ENCODE measurements around the gene PPY. TPM values are rescaled to one million over a fixed set of nuclear protein-coding genes. Genes with fewer than 3 reads are reported as not detected.

Gene PPY, protein sequence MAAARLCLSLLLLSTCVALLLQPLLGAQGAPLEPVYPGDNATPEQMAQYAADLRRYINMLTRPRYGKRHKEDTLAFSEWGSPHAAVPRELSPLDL
- not detected for total RNA-seq (ENCODE audit: unreplicated experiment)
- long read RNA-seq, result 0 reads

DNA sequence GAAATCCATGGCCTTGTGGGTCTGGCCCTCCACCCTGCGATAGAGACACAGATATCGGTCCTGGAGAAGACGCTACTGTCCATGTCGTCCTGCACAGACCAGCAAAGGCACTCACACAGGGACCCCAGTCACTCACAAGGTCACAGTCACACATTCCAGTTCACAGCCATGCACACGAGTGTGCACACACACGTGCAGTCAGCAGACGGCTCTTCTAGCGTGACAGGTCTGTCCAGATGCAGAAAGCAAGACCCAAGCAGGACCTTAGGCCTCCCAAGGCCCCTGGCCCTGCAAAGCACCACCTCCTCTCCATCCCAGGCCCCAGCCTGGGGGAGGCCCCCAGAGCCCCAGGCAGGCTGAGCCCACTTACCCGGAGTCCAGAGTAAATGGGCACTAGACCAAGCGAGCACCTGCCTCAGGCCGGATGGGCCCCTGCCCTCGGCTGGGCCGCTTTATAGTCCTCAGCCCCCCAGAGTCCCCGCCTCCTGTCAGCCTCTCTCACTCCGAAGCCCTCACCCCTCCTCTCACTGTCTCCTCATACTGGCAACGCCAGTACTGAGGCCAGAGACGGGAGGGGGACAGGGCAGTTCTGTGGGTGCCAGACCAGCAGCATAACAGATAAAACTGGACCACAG lies at the start of gene PPY:
Gene PPY (minus strand): TSS at position 426 of the 635 bp plus-strand sequence. CDS start 822 bp downstream, outside the sequence.
- Mint-ChIP-seq H3K4me3 (ENCODE audit: unreplicated experiment) (no peak within 1 kb of the TSS), H3K9me3 (ENCODE audit: unreplicated experiment) (peaks cover 3% of the 10 kb centered on the region), H3K36me3 (ENCODE audit: unreplicated experiment) (no peaks in the 10 kb centered on the region), H3K27ac (ENCODE audit: unreplicated experiment) (no peak within 1 kb of the TSS), H3K4me1 (ENCODE audit: low read depth, unreplicated experiment) (peaks cover 9% of the 10 kb centered on the region), H3K27me3 (ENCODE audit: unreplicated experiment) (peaks cover 5% of the 10 kb centered on the region)
- DNase-seq, result no peak
- TF ChIP-seq, protein P1, sequence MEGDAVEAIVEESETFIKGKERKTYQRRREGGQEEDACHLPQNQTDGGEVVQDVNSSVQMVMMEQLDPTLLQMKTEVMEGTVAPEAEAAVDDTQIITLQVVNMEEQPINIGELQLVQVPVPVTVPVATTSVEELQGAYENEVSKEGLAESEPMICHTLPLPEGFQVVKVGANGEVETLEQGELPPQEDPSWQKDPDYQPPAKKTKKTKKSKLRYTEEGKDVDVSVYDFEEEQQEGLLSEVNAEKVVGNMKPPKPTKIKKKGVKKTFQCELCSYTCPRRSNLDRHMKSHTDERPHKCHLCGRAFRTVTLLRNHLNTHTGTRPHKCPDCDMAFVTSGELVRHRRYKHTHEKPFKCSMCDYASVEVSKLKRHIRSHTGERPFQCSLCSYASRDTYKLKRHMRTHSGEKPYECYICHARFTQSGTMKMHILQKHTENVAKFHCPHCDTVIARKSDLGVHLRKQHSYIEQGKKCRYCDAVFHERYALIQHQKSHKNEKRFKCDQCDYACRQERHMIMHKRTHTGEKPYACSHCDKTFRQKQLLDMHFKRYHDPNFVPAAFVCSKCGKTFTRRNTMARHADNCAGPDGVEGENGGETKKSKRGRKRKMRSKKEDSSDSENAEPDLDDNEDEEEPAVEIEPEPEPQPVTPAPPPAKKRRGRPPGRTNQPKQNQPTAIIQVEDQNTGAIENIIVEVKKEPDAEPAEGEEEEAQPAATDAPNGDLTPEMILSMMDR (IDR thresholded peaks at IDR 0.05; ENCODE audit: partially characterized antibody, unreplicated experiment), result no peak

DNA sequence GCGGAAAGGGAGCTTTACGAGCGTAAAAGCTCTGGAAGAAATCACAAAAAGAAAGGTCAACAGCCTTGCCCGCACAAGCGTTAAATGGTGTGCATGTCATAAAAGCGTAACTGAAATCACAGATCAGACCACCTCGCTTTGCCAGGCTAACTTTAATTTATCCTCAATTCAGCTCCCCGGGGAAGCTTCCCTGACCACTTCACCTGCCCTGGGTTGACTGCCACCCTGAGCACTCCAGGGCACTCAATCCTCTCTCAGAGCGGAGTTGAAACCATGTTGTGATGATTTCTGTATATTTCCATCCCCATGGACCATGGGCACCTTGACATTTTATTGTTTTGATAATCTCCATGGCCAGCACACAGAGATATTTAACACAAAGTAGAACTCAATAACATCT lies 46.0 kb upstream of the PPY start:
- Mint-ChIP-seq H3K27me3 (ENCODE audit: unreplicated experiment) (peaks cover 5% of the 10 kb centered on the region), H3K27ac (ENCODE audit: unreplicated experiment) (no peak overlapping the region), H3K4me1 (ENCODE audit: low read depth, unreplicated experiment) (peaks cover 15% of the 10 kb centered on the region), H3K9me3 (ENCODE audit: unreplicated experiment) (peaks cover 7% of the 10 kb centered on the region), H3K4me3 (ENCODE audit: unreplicated experiment) (peak overlapping the region; percentile 8), H3K36me3 (ENCODE audit: unreplicated experiment) (no peaks in the 10 kb centered on the region)
- no peak for DNase-seq
- TF ChIP-seq, protein P1 (IDR thresholded peaks at IDR 0.05; ENCODE audit: partially characterized antibody, unreplicated experiment), result no peak

DNA sequence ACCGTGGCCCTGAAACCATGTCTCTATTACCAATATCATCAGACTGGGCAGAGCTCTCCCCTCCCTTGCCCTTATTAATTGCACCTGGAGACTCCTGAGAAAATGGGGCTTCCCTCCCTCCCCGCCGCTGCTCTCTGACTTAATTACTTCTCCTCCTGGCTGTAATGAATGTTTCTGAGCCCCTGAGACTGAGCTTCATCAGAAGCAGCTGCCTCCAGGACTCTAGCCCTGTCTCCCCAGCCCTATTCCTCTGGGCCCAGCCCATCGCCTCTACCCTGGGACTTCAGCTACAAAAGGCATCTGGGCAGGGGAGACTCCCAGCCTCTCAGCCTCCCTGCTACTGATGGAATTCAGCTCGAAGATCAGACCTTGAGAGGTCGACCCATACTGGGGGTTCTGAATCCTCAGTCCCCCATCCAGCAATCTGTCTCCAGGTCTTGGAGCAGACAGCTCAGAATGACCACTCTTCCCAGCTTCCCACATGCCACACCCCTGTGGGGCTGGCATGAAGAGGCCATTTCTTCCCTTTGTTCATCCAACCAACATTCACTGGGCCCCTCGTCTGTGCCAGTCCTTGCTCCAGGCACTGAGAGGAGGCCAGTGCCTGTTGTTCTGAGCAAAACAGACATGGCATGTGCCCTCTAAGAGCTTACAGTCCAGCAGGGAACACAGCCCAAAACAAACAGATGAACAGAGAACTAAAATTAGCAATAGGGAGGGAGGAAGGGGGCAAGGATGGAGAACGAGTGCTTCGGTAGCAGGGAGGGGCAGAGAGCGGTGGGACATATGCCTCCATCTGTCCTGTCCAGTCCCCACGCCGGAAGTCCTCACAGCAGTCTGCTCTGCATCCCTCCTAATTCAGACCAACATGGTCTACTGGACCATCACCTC lies 45.1 kb upstream of the PPY start:
- Mint-ChIP-seq H3K4me1 (ENCODE audit: low read depth, unreplicated experiment) (peaks cover 15% of the 10 kb centered on the region), H3K27ac (ENCODE audit: unreplicated experiment) (peak overlapping the region; percentile 73), H3K27me3 (ENCODE audit: unreplicated experiment) (peaks cover 7% of the 10 kb centered on the region), H3K9me3 (ENCODE audit: unreplicated experiment) (peaks cover 8% of the 10 kb centered on the region), H3K4me3 (ENCODE audit: unreplicated experiment) (peak overlapping the region; percentile 48), H3K36me3 (ENCODE audit: unreplicated experiment) (no peaks in the 10 kb centered on the region)
- TF ChIP-seq, protein P1 (IDR thresholded peaks at IDR 0.05; ENCODE audit: partially characterized antibody, unreplicated experiment), result no peak
- peak; percentile 37 for DNase-seq

DNA sequence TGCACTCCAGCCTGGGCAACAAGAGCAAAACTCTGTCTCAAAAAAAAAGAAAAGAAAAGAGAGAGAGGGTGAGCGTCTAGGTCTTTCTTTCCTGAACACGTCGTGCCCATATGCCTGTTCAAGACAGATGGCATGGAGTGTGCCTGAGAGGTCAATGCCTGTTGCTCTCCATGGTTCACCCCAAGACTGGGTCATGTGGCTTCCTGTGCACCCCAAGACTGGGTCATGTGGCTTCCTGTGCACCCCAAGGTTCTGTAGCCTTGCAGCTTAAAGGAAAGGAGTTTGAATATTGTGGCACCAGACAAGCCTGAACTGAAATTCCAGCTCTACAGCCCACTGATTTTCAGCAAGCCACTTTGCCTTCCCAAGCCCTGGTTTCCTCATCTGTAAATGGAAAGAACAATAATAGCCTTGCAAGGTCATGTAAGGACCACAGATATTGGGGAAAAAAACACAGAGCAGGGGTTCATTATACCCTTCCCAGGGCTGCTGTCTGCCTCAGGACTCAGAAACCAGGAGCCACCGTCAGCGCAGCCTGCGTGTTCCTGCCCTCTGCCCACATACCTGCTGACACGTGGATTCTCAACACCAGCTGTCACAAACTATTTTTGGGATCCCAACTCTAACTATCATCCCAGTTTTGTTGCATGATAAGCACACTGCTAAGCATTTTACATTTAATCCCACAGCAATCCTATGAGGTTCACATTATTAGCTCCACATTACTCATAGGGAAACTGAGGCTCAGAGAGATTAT lies 44.1 kb upstream of the PPY start:
- no peak overlapping the region for H3K27ac Mint-ChIP-seq (ENCODE audit: unreplicated experiment)
- H3K36me3 Mint-ChIP-seq (ENCODE audit: unreplicated experiment), result no peaks in the 10 kb centered on the region

More for the DNA sequence above, 44.1 kb upstream of the PPY start:
- TF ChIP-seq, protein P1 (IDR thresholded peaks at IDR 0.05; ENCODE audit: partially characterized antibody, unreplicated experiment), result no peak
- Mint-ChIP-seq H3K27me3 (ENCODE audit: unreplicated experiment) (peaks cover 6% of the 10 kb centered on the region), H3K9me3 (ENCODE audit: unreplicated experiment) (peaks cover 8% of the 10 kb centered on the region), H3K4me1 (ENCODE audit: low read depth, unreplicated experiment) (peaks cover 15% of the 10 kb centered on the region), H3K4me3 (ENCODE audit: unreplicated experiment) (no peak overlapping the region)
- DNase-seq, result no peak
